ENCODE measurements around the gene UACA. TPM values are rescaled to one million over a fixed set of nuclear protein-coding genes. Genes with fewer than 3 reads are reported as not detected.

UACA gene
- total RNA-seq, 4 donors from 2014 or later = 101 to 192 (median 127) TPM

- in situ Hi-C loops (cut with MboI; ENCODE audit: low sequenced_read_pairs in 4 of 4) (no loop called here), intact Hi-C loops (cut with DNase I; ENCODE audit: low total_unique reads) (no loop called here)
- no peak overlapping the region for H3K27ac ChIP-seq
- no peaks in the 10 kb centered on the region for H3K27me3 ChIP-seq
- DNase-seq (no peak), ATAC-seq (no peak)
- H3K4me3 ChIP-seq = no peak overlapping the region
- TF ChIP-seq POLR2A (IDR thresholded peaks at IDR 0.05) (no peak), CTCF (IDR thresholded peaks at IDR 0.05 in 4 of 5, conservative IDR thresholded peaks at IDR 0.05 in 1 of 5) (no peak)
- peaks cover 0 to 20% of the 10 kb centered on the region in 2 donors for H3K4me1 ChIP-seq
- no peaks in the 10 kb centered on the region for H3K36me3 ChIP-seq
- no peaks in the 10 kb centered on the region for H3K9me3 ChIP-seq
Measured at GRCh38 chr15:70792171-70792573, 28.8 kb upstream of the UACA start.

- Histone ChIP-seq H3K36me3 (no peaks in the 10 kb centered on the region), H3K27ac (no peak overlapping the region), H3K9me3 (no peaks in the 10 kb centered on the region), H3K4me1 (peaks cover 0 to 20% of the 10 kb centered on the region in 2 donors), H3K4me3 (no peak overlapping the region), H3K27me3 (no peaks in the 10 kb centered on the region)
- intact Hi-C loops (cut with DNase I; ENCODE audit: low total_unique reads) = no loop called here
- TF ChIP-seq CTCF (IDR thresholded peaks at IDR 0.05 in 4 of 5, conservative IDR thresholded peaks at IDR 0.05 in 1 of 5) = no peak
- no peak for TF ChIP-seq POLR2A (IDR thresholded peaks at IDR 0.05)
- DNase-seq = no peak
- in situ Hi-C loops (cut with MboI; ENCODE audit: low sequenced_read_pairs in 4 of 4) = no loop called here
- no peak for ATAC-seq
Measured at GRCh38 chr15:70791259-70791658, 27.9 kb upstream of the UACA start.

- no peak overlapping the region for H3K4me3 ChIP-seq
- intact Hi-C loops (cut with DNase I; ENCODE audit: low total_unique reads) (no loop called here), in situ Hi-C loops (cut with MboI; ENCODE audit: low sequenced_read_pairs in 4 of 4) (no loop called here)
- H3K9me3 ChIP-seq = no peaks in the 10 kb centered on the region
- H3K36me3 ChIP-seq = no peaks in the 10 kb centered on the region
- TF ChIP-seq POLR2A (IDR thresholded peaks at IDR 0.05) (no peak), CTCF (IDR thresholded peaks at IDR 0.05 in 4 of 5, conservative IDR thresholded peaks at IDR 0.05 in 1 of 5) (no peak)
- H3K27me3 ChIP-seq = no peaks in the 10 kb centered on the region
- ATAC-seq (no peak), DNase-seq (no peak)
- peaks cover 0 to 19% of the 10 kb centered on the region in 2 donors for H3K4me1 ChIP-seq
- H3K27ac ChIP-seq = no peak overlapping the region
Measured at GRCh38 chr15:70789213-70789612, 25.9 kb upstream of the UACA start.

- DNase-seq = no peak
- no peaks in the 10 kb centered on the region for H3K9me3 ChIP-seq
- no peaks in the 10 kb centered on the region for H3K27me3 ChIP-seq
- TF ChIP-seq CTCF (IDR thresholded peaks at IDR 0.05 in 4 of 5, conservative IDR thresholded peaks at IDR 0.05 in 1 of 5) (no peak), POLR2A (IDR thresholded peaks at IDR 0.05) (no peak)
- no peak overlapping the region for H3K4me3 ChIP-seq
- H3K4me1 ChIP-seq = peaks cover 0 to 11% of the 10 kb centered on the region in 2 donors
- ATAC-seq = no peak
- intact Hi-C loops (cut with DNase I; ENCODE audit: low total_unique reads) = no loop called here
- H3K27ac ChIP-seq = no peak overlapping the region
- in situ Hi-C loops (cut with MboI; ENCODE audit: low sequenced_read_pairs in 4 of 4) = no loop called here
- H3K36me3 ChIP-seq = no peaks in the 10 kb centered on the region
Measured at GRCh38 chr15:70788114-70789049, 25.0 kb upstream of the UACA start.
